IMR-90 (cell line): ENCODE results near the gene PCNX2. TPM values are rescaled to one million over a fixed set of nuclear protein-coding genes. Genes with fewer than 3 reads are reported as not detected.

ENCODE experiments used
- ATAC-seq: fragments of 200-7000 bp; cut with Tn5 transposase; 2 replicates; pipeline ENCODE4 v1.9.1; 2020; ENCODE audit warnings: low read depth, mild to moderate bottlenecking, moderate library complexity
- BruUV-seq: library from RNA; stranded (reverse); fragments of 400-500 nt; replicated peaks from 2 replicates; lab custom pipeline; 2021; lab: Mats Ljungman, UMichigan
- CTCF ChIA-PET: fragments of 300-600 bp; formaldehyde crosslinking; extraction: SDS; loops from one replicate; lab custom pipeline; 2021; ENCODE audit warnings: antibody characterized with exemption; lab: Yijun Ruan, JAX
- POLR2A ChIA-PET: fragments of 300-600 bp; sonication (Branson Sonifier 250); formaldehyde crosslinking; loops from one replicate; lab custom pipeline; 2022; ENCODE audit warnings: antibody characterized with exemption; ENCODE audit not compliant: unreplicated experiment; lab: Charles Lee
- DNase-seq: peaks from one replicate; pipeline ENCODE4 v3.0.0; 2013
- H2AFZ ChIP-seq: replicated peaks from 2 replicates; pipeline ENCODE3; 2013; ENCODE audit warnings: low read length, mild to moderate bottlenecking; ENCODE audit not compliant: poor library complexity
- H2AK5ac ChIP-seq: 2 replicates; pipeline ENCODE4 v1.6.1; 2013; ENCODE audit warnings: low read depth, low read length, inconsistent platforms
- H2AK9ac ChIP-seq: replicated peaks from 2 replicates; pipeline ENCODE3; 2013; ENCODE audit warnings: mild to moderate bottlenecking, low read depth, low read length, moderate library complexity; ENCODE audit not compliant: poor library complexity
- H2BK120ac ChIP-seq: 2 replicates; pipeline ENCODE4 v1.6.1; 2013; ENCODE audit warnings: low read depth, low read length, inconsistent platforms
- H2BK15ac ChIP-seq: 3 replicates; pipeline ENCODE4 v1.6.1; 2013; ENCODE audit warnings: low read depth, low read length, inconsistent platforms
- H2BK20ac ChIP-seq: 2 replicates; pipeline ENCODE4 v1.6.1; 2013; ENCODE audit warnings: low read depth, mild to moderate bottlenecking, inconsistent platforms, low read length, moderate library complexity
- H2BK5ac ChIP-seq: 2 replicates; pipeline ENCODE4 v1.6.1; 2013; ENCODE audit warnings: mild to moderate bottlenecking, low read depth, low read length, inconsistent platforms; ENCODE audit not compliant: poor library complexity, severe bottlenecking
- H3K14ac ChIP-seq: replicated peaks from 2 replicates; pipeline ENCODE4 v1.6.1; 2013; ENCODE audit warnings: low read depth, low read length, inconsistent platforms
- H3K18ac ChIP-seq: 2 replicates; pipeline ENCODE4 v1.6.1; 2013; ENCODE audit warnings: low read depth, low read length, control low read depth
- H3K23ac ChIP-seq: 2 replicates; pipeline ENCODE4 v1.6.1; 2013; ENCODE audit warnings: low read depth, low read length, inconsistent platforms
- H3K27ac ChIP-seq: 2 replicates; pipeline ENCODE4 v1.5.1; 2013; ENCODE audit warnings: mild to moderate bottlenecking, control low read depth, low read length; ENCODE audit not compliant: insufficient read depth
- H3K27me3 ChIP-seq: 2 replicates; pipeline ENCODE4 v1.6.1; 2013; ENCODE audit warnings: low read length; ENCODE audit not compliant: control insufficient read depth, insufficient read depth
- H3K36me3 ChIP-seq: 2 replicates; pipeline ENCODE4 v1.6.1; 2013; ENCODE audit warnings: low read length, mixed read lengths; ENCODE audit not compliant: control insufficient read depth, insufficient read depth
- H3K4ac ChIP-seq: 2 replicates; pipeline ENCODE4 v1.6.1; 2013; ENCODE audit warnings: low read depth, low read length, inconsistent platforms
- H3K4me1 ChIP-seq: 2 replicates; pipeline ENCODE4 v1.6.1; 2013; ENCODE audit warnings: low read length, mixed read lengths; ENCODE audit not compliant: control insufficient read depth, insufficient read depth
- H3K4me2 ChIP-seq: 2 replicates; pipeline ENCODE4 v1.6.1; 2013; ENCODE audit warnings: low read depth, mild to moderate bottlenecking, control low read depth, low read length, moderate library complexity
- H3K4me3 ChIP-seq: 2 replicates; pipeline ENCODE4 v1.5.1; 2013; ENCODE audit warnings: low read depth, mild to moderate bottlenecking, control low read depth, low read length, moderate library complexity; ENCODE audit not compliant: insufficient read depth
- H3K56ac ChIP-seq: 2 replicates; pipeline ENCODE4 v1.6.1; 2013; ENCODE audit warnings: low read length, inconsistent platforms; ENCODE audit not compliant: insufficient read depth; ENCODE audit errors: extremely low read depth
- H3K79me1 ChIP-seq, 2 experiments: 2 replicates each; pipeline ENCODE4 v1.6.1; 2013; ENCODE audit warnings: low read length in 2 of 2, inconsistent platforms in 1 of 2, low read depth in 1 of 2
- H3K9ac ChIP-seq: 2 replicates; pipeline ENCODE4 v1.6.1; 2013; ENCODE audit warnings: low read depth, low read length, control low read depth
- H3K9me1 ChIP-seq: 2 replicates; pipeline ENCODE4 v1.6.1; 2013; ENCODE audit warnings: low read length, inconsistent platforms; ENCODE audit not compliant: insufficient read depth
- H3K9me3 ChIP-seq: 2 replicates; pipeline ENCODE4 v1.6.1; 2013; ENCODE audit warnings: low read length; ENCODE audit not compliant: control insufficient read depth, insufficient read depth
- H4K20me1 ChIP-seq: 2 replicates; pipeline ENCODE4 v1.6.1; 2013; ENCODE audit warnings: low read length, inconsistent platforms; ENCODE audit not compliant: insufficient read depth
- H4K5ac ChIP-seq: 2 replicates; pipeline ENCODE4 v1.6.1; 2013; ENCODE audit warnings: mild to moderate bottlenecking, low read depth, low read length, control low read depth
- H4K8ac ChIP-seq, 2 experiments: 2 replicates each; pipeline ENCODE4 v1.6.1; 2013; ENCODE audit warnings: low read depth in 2 of 2, low read length in 2 of 2, control low read depth in 1 of 2, inconsistent platforms in 1 of 2
- H4K91ac ChIP-seq: 2 replicates; pipeline ENCODE4 v1.6.1; 2013; ENCODE audit warnings: low read depth, low read length, inconsistent platforms; ENCODE audit not compliant: insufficient read depth
- FOS ChIP-seq: fragments of 150-350 bp; IDR thresholded peaks from 2 replicates; pipeline ENCODE4 v1.6.1; 2016; ENCODE audit warnings: low read depth, low read length
- WGBS, 2 experiments: methylation state at CpG; one replicate each; pipeline versions ENCODE4 v1.1.5 to v1.1.7; 2013; ENCODE audit warnings: missing lambda C conversion rate in 2 of 2; ENCODE audit not compliant: insufficient read length in 1 of 2; ENCODE audit errors: extremely low coverage in 2 of 2; 5-methylcytosine and 5-hydroxymethylcytosine counted together
- dilution Hi-C: fragments of 300-500 bp; cut with HindIII; formaldehyde crosslinking; loops from one replicate; pipeline ENCODE4 v1.14.3; 2018; ENCODE audit warnings: low sequenced_read_pairs; ENCODE audit not compliant: unreplicated experiment
- in situ Hi-C: fragments of 300-500 bp; cut with MboI; formaldehyde crosslinking; loops from 3 replicates; pipeline ENCODE4 v1.14.3; 2019; ENCODE audit warnings: low sequenced_read_pairs, inconsistent platforms, mixed read lengths
- intact Hi-C: fragments of 100-400 bp; cut with micrococcal nuclease; formaldehyde crosslinking; loops from 2 replicates; pipeline ENCODE4 v1.10.0; 2022
- polyA plus RNA-seq, 3 experiments: library from polyadenylated mRNA; depleted of rRNA; stranded (reverse); fragments of >200 nt; gene quantifications; 2 replicates each; pipeline ENCODE4 v1.2.3, GENCODE V29; 2012; ENCODE audit warnings: low replicate concordance in 1 of 3
- total RNA-seq: library from RNA; depleted of rRNA; stranded (reverse); fragments of >200 nt; gene quantifications from 2 replicates; pipeline ENCODE4 v1.2.3, GENCODE V29; 2012
- TF ChIP-seq, protein P1 (sequence below): fragments of 150-350 bp; IDR thresholded peaks from 2 replicates; pipeline ENCODE4 v1.6.1; 2016; ENCODE audit warnings: low read depth, mild to moderate bottlenecking, low read length, moderate library complexity, borderline replicate concordance

The PCNX2 gene
- total and polyA plus RNA-seq, 2 of the 4 experiments (the other 2 are of a cell fraction): 15.9 to 22.6 TPM

DNA sequence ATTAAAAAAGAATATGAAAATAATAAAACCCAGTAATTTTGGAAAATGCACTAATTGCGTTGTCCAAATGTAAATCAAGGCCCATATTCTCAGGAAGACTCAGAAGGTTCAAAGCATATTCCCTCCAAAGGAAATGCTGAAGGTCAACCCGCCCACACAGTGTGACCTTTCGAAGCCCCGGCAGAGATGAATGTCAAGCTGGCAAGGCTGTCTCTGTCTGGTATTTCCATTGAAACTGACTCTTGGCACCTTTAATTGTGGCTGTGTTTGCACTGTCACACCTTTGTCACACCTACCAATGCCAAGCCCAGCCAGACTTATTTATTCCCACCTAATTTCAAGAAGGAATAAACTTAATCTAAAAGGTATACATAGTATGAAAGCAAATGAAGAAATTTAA, 262.6 kb downstream of the PCNX2 start:
- no peak overlapping the region for H3K27ac ChIP-seq
- H3K56ac ChIP-seq: no peak overlapping the region
- TF ChIP-seq, protein P1, sequence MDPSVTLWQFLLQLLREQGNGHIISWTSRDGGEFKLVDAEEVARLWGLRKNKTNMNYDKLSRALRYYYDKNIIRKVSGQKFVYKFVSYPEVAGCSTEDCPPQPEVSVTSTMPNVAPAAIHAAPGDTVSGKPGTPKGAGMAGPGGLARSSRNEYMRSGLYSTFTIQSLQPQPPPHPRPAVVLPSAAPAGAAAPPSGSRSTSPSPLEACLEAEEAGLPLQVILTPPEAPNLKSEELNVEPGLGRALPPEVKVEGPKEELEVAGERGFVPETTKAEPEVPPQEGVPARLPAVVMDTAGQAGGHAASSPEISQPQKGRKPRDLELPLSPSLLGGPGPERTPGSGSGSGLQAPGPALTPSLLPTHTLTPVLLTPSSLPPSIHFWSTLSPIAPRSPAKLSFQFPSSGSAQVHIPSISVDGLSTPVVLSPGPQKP: no peak
- TF ChIP-seq FOS: no peak
- ChIA-PET POLR2A (no interaction called here), CTCF (no interaction called here)
- no peaks in the 10 kb centered on the region; the same call in 1 of the 2 replicates for H3K4me1 ChIP-seq
- H4K5ac ChIP-seq: no peak overlapping the region; the same call in 1 of the 2 replicates
- no peak overlapping the region for H3K9ac ChIP-seq
- no peaks in the 10 kb centered on the region for H4K20me1 ChIP-seq
- H3K4me3 ChIP-seq: no peak overlapping the region
- DNase-seq (no peak), ATAC-seq (no peak)
- intact Hi-C loops (no loop called here), in situ Hi-C loops (no loop called here), dilution Hi-C loops (no loop called here)
- H3K36me3 ChIP-seq: no peaks in the 10 kb centered on the region
- H3K9me3 ChIP-seq: no peaks in the 10 kb centered on the region
- no peak overlapping the region for H2AK5ac ChIP-seq
- H3K79me1 ChIP-seq: no peaks in the 10 kb centered on the region
- H3K14ac ChIP-seq: no peak overlapping the region
- 86% methylated on average over 2 of the region's 4 CpGs; no CpG with 5 or more reads in 1 of the 2 experiments for WGBS, 2 experiments
- H4K8ac ChIP-seq: no peak overlapping the region
- no peak overlapping the region for H2BK15ac ChIP-seq
- H2BK120ac ChIP-seq: no peak overlapping the region
- no peak overlapping the region for H3K4ac ChIP-seq
- H2AK9ac ChIP-seq: no peak overlapping the region
- H2BK20ac ChIP-seq: no peak overlapping the region
- no peaks in the 10 kb centered on the region for H3K9me1 ChIP-seq
- no peak overlapping the region for H2AFZ ChIP-seq
- H3K4me2 ChIP-seq: no peak overlapping the region
- H3K18ac ChIP-seq: no peak overlapping the region; the same call in 1 of the 2 replicates
- H3K27me3 ChIP-seq: no peaks in the 10 kb centered on the region
- no peak overlapping the region for H2BK5ac ChIP-seq
- no peak overlapping the region for H3K23ac ChIP-seq
- BruUV-seq: no TSS peak
- H4K91ac ChIP-seq: no peak overlapping the region
